K562 (cell line): ENCODE data around the gene SCEL. TPM values are rescaled to one million over a fixed set of nuclear protein-coding genes. Genes with fewer than 3 reads are reported as not detected.

Experiments used
- ATAC-seq: fragments of 200-7000 bp; cut with Tn5 transposase; 3 replicates; pipeline ENCODE4 v1.9.1; 2020; ENCODE audit warnings: moderate library complexity
- BruUV-seq: library from RNA; stranded (reverse); fragments of 400-500 nt; replicated peaks from 2 replicates; lab custom pipeline; 2021; lab: Mats Ljungman, UMichigan
- CTCF ChIA-PET: fragments of 300-600 bp; formaldehyde crosslinking; extraction: SDS; loops from one replicate; lab custom pipeline; 2021; ENCODE audit warnings: low intra/inter-chr PET ratio; lab: Yijun Ruan, JAX
- POLR2A ChIA-PET: fragments of 300-600, 350-650 bp; sonication (Branson Sonifier 250); formaldehyde crosslinking; extraction: SDS; loops from one replicate; lab custom pipeline; 2021; ENCODE audit warnings: antibody characterized with exemption, inconsistent platforms; lab: Yijun Ruan, JAX
- DNase-seq, 4 experiments: peaks; one replicate each; pipeline versions ENCODE4 v3.0.0 to v3.0.0-alpha.2; 2011 to 2018; ENCODE audit warnings: low spot score in 3 of 4, mixed read lengths in 3 of 4; ENCODE audit errors: extremely low read depth in 1 of 4
- FAIRE-seq: peaks from 2 replicates; lab custom pipeline; 2011; peaks lifted over from hg19 to GRCh38; lab: Jason Lieb, UNC
- H2AFZ ChIP-seq: 2 replicates; pipeline ENCODE4 v1.6.0; 2011; ENCODE audit warnings: low read depth, low read length, control low read depth, inconsistent platforms
- H3K27ac ChIP-seq: fragments of 200-600 bp; 3 replicates; pipeline ENCODE4 v1.8.0; 2011; ENCODE audit warnings: low read depth, mild to moderate bottlenecking, control low read depth, inconsistent platforms, low read length, moderate library complexity, mixed read lengths; ENCODE audit errors: extremely low read depth
- H3K27me3 ChIP-seq, 2 experiments: fragments of 300-600 bp in 1 of 2; 2 replicates in 1 of 2; 3 replicates in 1 of 2; pipeline versions ENCODE4 v1.6.0 to v1.8.0; 2011; ENCODE audit warnings: inconsistent platforms in 2 of 2, low read length in 2 of 2, mild to moderate bottlenecking in 1 of 2, mixed read lengths in 1 of 2, moderate library complexity in 1 of 2; ENCODE audit not compliant: control insufficient read depth in 2 of 2, insufficient read depth in 2 of 2
- H3K36me3 ChIP-seq: fragments of 300-600 bp; 3 replicates; pipeline ENCODE4 v1.8.0; 2011; ENCODE audit warnings: mild to moderate bottlenecking, low read length, inconsistent platforms; ENCODE audit not compliant: control insufficient read depth, insufficient read depth
- H3K4me1 ChIP-seq, 2 experiments: fragments of 200-600 bp in 1 of 2; replicated peaks in 1 of 2; 2 replicates in 1 of 2; 3 replicates in 1 of 2; pipeline versions ENCODE4 v1.5.1 to v1.8.0; 2011; ENCODE audit warnings: inconsistent platforms in 2 of 2, low read length in 2 of 2, mild to moderate bottlenecking in 1 of 2, mixed read lengths in 1 of 2, moderate library complexity in 1 of 2; ENCODE audit not compliant: control insufficient read depth in 2 of 2, insufficient read depth in 2 of 2
- H3K4me2 ChIP-seq: 2 replicates; pipeline ENCODE4 v1.6.1; 2011; ENCODE audit warnings: low read length, control low read depth, inconsistent platforms, mixed read lengths; ENCODE audit not compliant: insufficient read depth
- H3K4me3 ChIP-seq: fragments of 200-600 bp; sonication (generic), shearing (Covaris generic); 2 replicates; pipeline ENCODE4 v1.5.1; 2016; ENCODE audit warnings: control low read depth, inconsistent platforms
- H3K79me2 ChIP-seq: fragments of 200-600 bp; 3 replicates; pipeline ENCODE4 v1.8.0; 2011; ENCODE audit warnings: low read length, inconsistent platforms; ENCODE audit not compliant: control insufficient read depth, insufficient read depth
- H3K9ac ChIP-seq, 2 experiments: 2 replicates each; pipeline versions ENCODE4 v1.6.0 to v1.6.1; 2011; ENCODE audit warnings: low read depth in 2 of 2, low read length in 2 of 2, control low read depth in 1 of 2, inconsistent platforms in 1 of 2, mild to moderate bottlenecking in 1 of 2, mixed read lengths in 1 of 2; ENCODE audit not compliant: insufficient read depth in 1 of 2
- H3K9me1 ChIP-seq: one replicate; pipeline ENCODE4 v1.6.0; 2011; ENCODE audit warnings: inconsistent platforms, mild to moderate bottlenecking, low read length, moderate library complexity; ENCODE audit not compliant: control insufficient read depth, insufficient read depth
- H3K9me3 ChIP-seq: replicated peaks from 2 replicates; pipeline ENCODE4 v1.5.1; 2011; ENCODE audit warnings: low read depth, low read length, inconsistent platforms; ENCODE audit not compliant: control insufficient read depth, insufficient read depth
- H4K20me1 ChIP-seq: replicated peaks from 2 replicates; pipeline ENCODE4 v1.6.1; 2011; ENCODE audit warnings: low read length, inconsistent platforms, mixed read lengths; ENCODE audit not compliant: control insufficient read depth, insufficient read depth
- RAD21 ChIP-seq, 2 experiments: fragments of 250-450 bp in 1 of 2; fragments of 450-650 bp in 1 of 2; sonication (Bioruptor Pico) in 1 of 2; formaldehyde crosslinking in 1 of 2; IDR thresholded peaks in 1 of 2; conservative IDR thresholded peaks in 1 of 2; 2 replicates each; pipeline versions ENCODE4 v1.4.0 to v1.8.0; 2020 to 2022; ENCODE audit warnings: mild to moderate bottlenecking in 2 of 2, moderate library complexity in 1 of 2
- REST ChIP-seq, 2 experiments: fragments of 450-650 bp; formaldehyde crosslinking in 1 of 2; IDR thresholded peaks; 2 replicates each; pipeline versions ENCODE4 v1.4.0 to v1.6.1; 2014 to 2020; ENCODE audit warnings: mild to moderate bottlenecking in 2 of 2, borderline replicate concordance in 1 of 2, low read depth in 1 of 2
- TGIF2 ChIP-seq: sonication (generic); formaldehyde crosslinking; IDR thresholded peaks from 2 replicates; pipeline ENCODE4 v1.8.1; 2022; ENCODE audit warnings: mild to moderate bottlenecking, missing genetic modification reagents, moderate library complexity
- WGBS: fragments of 100-300 bp; shearing (Covaris generic); methylation state at CpG from one replicate; pipeline ENCODE4 v1.1.6; 2016; ENCODE audit warnings: low coverage, mixed read lengths; ENCODE audit not compliant: insufficient coverage; ENCODE audit errors: missing lambda C conversion rate; 5-methylcytosine and 5-hydroxymethylcytosine counted together
- in situ Hi-C: fragments of 300-500 bp; cut with MboI; formaldehyde crosslinking; loops from 4 replicates; pipeline ENCODE4 v1.15.0; 2018; ENCODE audit warnings: inconsistent platforms, mixed read lengths
- intact Hi-C: fragments of 100-400 bp; cut with micrococcal nuclease; formaldehyde crosslinking; loops from 2 replicates; pipeline ENCODE4 v1.14.2; 2022
- polyA plus RNA-seq, 8 experiments: library from polyadenylated mRNA; depleted of rRNA in 4 of 8; stranded (reverse) in 5 of 8; unstranded in 3 of 8; fragments of >200 nt; fragmentation: Nextera tagmentation in 2 of 8; fragmentation: Illumina TruSeq in 1 of 8; extraction: Ambion mirVana in 2 of 8; extraction: Trizol in 1 of 8; gene quantifications; 2 replicates each; pipeline versions ENCODE4 v1.2.1 to v1.2.3, GENCODE V29; 2011 to 2014; ENCODE audit warnings: inconsistent platforms in 1 of 8, missing spikeins in 1 of 8
- total RNA-seq, 7 experiments: library from RNA; depleted of rRNA in 6 of 7; stranded (reverse); fragments of >200 nt in 6 of 7; fragmentation: Illumina TruSeq in 2 of 7; extraction: Trizol in 2 of 7; gene quantifications; 2 replicates each; pipeline versions ENCODE4 v1.2.1 to v1.2.3, GENCODE V29; 2011 to 2021; ENCODE audit warnings: low replicate concordance in 1 of 7
- TF ChIP-seq, protein P1 (sequence below), 3 experiments: IDR thresholded peaks in 2 of 3; conservative IDR thresholded peaks in 1 of 3; 2 replicates each; pipeline ENCODE4 v1.5.1; 2011 to 2012; ENCODE audit warnings: low read length in 3 of 3, mild to moderate bottlenecking in 3 of 3, control low read depth in 2 of 3, improper control_type of control experiment in 1 of 3, inconsistent platforms in 1 of 3, low read depth in 1 of 3, mixed read lengths in 1 of 3, moderate library complexity in 1 of 3; ENCODE audit not compliant: insufficient read depth in 2 of 3

Gene SCEL
- total and polyA plus RNA-seq, 9 of the 15 experiments (the other 6 are each of a cell fraction or from before 2014, with no cell fraction given), result not detected

GRCh38 chr13:77565635-77566034 is 30.1 kb downstream of the SCEL start:
- Histone ChIP-seq H3K36me3 (no peaks in the 10 kb centered on the region), H3K27ac (no peak overlapping the region), H3K4me1 (no peaks in the 10 kb centered on the region), H4K20me1 (no peaks in the 10 kb centered on the region), H3K27me3 (no peaks in the 10 kb centered on the region; a peak in 1 of 5 replicates), H3K9me1 (no peaks in the 10 kb centered on the region), H3K9me3 (no peaks in the 10 kb centered on the region), H2AFZ (no peak overlapping the region), H3K4me2 (no peak overlapping the region), H3K9ac (no peak overlapping the region), H3K4me3 (no peak overlapping the region), H3K79me2 (no peaks in the 10 kb centered on the region)
- intact Hi-C loops, result loop anchor here (10.0 kb wide), 1 partner anchor 71 kb away; no protein-coding TSS in a partner anchor
- CTCF ChIA-PET, result interaction anchor here (0.5 kb wide), 1 partner anchor 189 kb away, joined by 3 read pairs; no protein-coding TSS in a partner anchor
- no peak for FAIRE-seq
- WGBS, result 0% methylated on average over 2 of the region's 2 CpGs
- POLR2A ChIA-PET, result no interaction called here
- in situ Hi-C loops, result no loop called here
- no TSS peak for BruUV-seq
- DNase-seq, result peak in 3 of 4 experiments; percentile 5 to 6 (median 5)
- TF ChIP-seq, protein P1, sequence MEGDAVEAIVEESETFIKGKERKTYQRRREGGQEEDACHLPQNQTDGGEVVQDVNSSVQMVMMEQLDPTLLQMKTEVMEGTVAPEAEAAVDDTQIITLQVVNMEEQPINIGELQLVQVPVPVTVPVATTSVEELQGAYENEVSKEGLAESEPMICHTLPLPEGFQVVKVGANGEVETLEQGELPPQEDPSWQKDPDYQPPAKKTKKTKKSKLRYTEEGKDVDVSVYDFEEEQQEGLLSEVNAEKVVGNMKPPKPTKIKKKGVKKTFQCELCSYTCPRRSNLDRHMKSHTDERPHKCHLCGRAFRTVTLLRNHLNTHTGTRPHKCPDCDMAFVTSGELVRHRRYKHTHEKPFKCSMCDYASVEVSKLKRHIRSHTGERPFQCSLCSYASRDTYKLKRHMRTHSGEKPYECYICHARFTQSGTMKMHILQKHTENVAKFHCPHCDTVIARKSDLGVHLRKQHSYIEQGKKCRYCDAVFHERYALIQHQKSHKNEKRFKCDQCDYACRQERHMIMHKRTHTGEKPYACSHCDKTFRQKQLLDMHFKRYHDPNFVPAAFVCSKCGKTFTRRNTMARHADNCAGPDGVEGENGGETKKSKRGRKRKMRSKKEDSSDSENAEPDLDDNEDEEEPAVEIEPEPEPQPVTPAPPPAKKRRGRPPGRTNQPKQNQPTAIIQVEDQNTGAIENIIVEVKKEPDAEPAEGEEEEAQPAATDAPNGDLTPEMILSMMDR (IDR thresholded peaks at IDR 0.05 in 2 of 3, conservative IDR thresholded peaks at IDR 0.05 in 1 of 3; ENCODE audit: insufficient read depth in 2 of 3, low read depth in 1 of 3, low read length in 3 of 3), result peak in 1 of 3 experiments; percentile 44; a peak in 2 of 6 replicates
- TF ChIP-seq TGIF2 (no peak), REST (IDR thresholded peaks at IDR 0.05; ENCODE audit: borderline replicate concordance) (peak; percentile 21; the same call in 1 of the 2 replicates), REST (CRISPR knock-in tag; IDR thresholded peaks at IDR 0.05; ENCODE audit: low read depth) (no peak), RAD21 (CRISPR knock-in tag; conservative IDR thresholded peaks at IDR 0.05 in 1 of 2, IDR thresholded peaks at IDR 0.05 in 1 of 2) (peak; percentile 19 to 56; a peak in 2 of 4 replicates)
- ATAC-seq, result peak; percentile 61; the same call in 1 of the 3 replicates
